Skeletal muscle tissue (tissue), 4 donors: ENCODE results near the gene MAD1L1. TPM values are rescaled to one million over a fixed set of nuclear protein-coding genes. Genes with fewer than 3 reads are reported as not detected.

Source experiments
- H3K27ac ChIP-seq: one replicate; pipeline ENCODE4 v1.7.0; 2013; ENCODE audit warnings: mild to moderate bottlenecking, low read depth, low read length, inconsistent platforms
- H3K27me3 ChIP-seq, 3 donors: one replicate each; pipeline ENCODE4 v1.7.0; 2013; ENCODE audit warnings: low read length in 3 of 3; ENCODE audit not compliant: control insufficient read depth in 3 of 3, insufficient read depth in 3 of 3
- H3K36me3 ChIP-seq, 3 donors: one replicate each; pipeline ENCODE4 v1.7.0; 2013; ENCODE audit warnings: low read length in 3 of 3; ENCODE audit not compliant: control insufficient read depth in 3 of 3, insufficient read depth in 3 of 3
- H3K4me1 ChIP-seq, 3 donors: one replicate each; pipeline ENCODE4 v1.7.0; 2013; ENCODE audit warnings: low read length in 3 of 3, mild to moderate bottlenecking in 3 of 3; ENCODE audit not compliant: control insufficient read depth in 3 of 3, insufficient read depth in 3 of 3
- H3K4me3 ChIP-seq, 3 donors: one replicate each; pipeline ENCODE4 v1.7.0; 2013; ENCODE audit warnings: low read length in 3 of 3
- H3K9ac ChIP-seq, 3 donors: one replicate each; pipeline ENCODE4 v1.7.0; 2013; ENCODE audit warnings: low read length in 3 of 3, mild to moderate bottlenecking in 3 of 3, moderate library complexity in 2 of 3, low read depth in 1 of 3
- H3K9me3 ChIP-seq, 3 donors: one replicate each; pipeline ENCODE4 v1.7.0; 2013; ENCODE audit warnings: low read length in 3 of 3; ENCODE audit not compliant: control insufficient read depth in 3 of 3
- total RNA-seq: library from RNA; depleted of rRNA; stranded (reverse); fragments of >200 nt; gene quantifications from one replicate; pipeline ENCODE4 v1.2.3, GENCODE V29; 2014
- donor health status: Osteomylitis.

MAD1L1 gene
- total RNA-seq, 1 donor from 2014 or later, result 42.3 TPM

- no peaks in the 10 kb centered on the region for H3K27me3 ChIP-seq
- H3K4me3 ChIP-seq, result no peak overlapping the region
- H3K9me3 ChIP-seq, result no peaks in the 10 kb centered on the region
- no peak overlapping the region for H3K27ac ChIP-seq
- H3K36me3 ChIP-seq, result peaks cover 0 to 3% (median 0%) of the 10 kb centered on the region in 3 donors
- peaks cover 8 to 21% (median 14%) of the 10 kb centered on the region in 3 donors for H3K4me1 ChIP-seq
- H3K9ac ChIP-seq, result no peak overlapping the region
Observed at GRCh38 chr7:2125931-2126330, 106.8 kb downstream of the MAD1L1 start.

- Histone ChIP-seq H3K36me3 (peaks cover 0 to 3% (median 0%) of the 10 kb centered on the region in 3 donors), H3K9me3 (no peaks in the 10 kb centered on the region), H3K4me3 (no peak overlapping the region), H3K27me3 (no peaks in the 10 kb centered on the region), H3K27ac (no peak overlapping the region), H3K4me1 (peaks cover 6 to 25% (median 11%) of the 10 kb centered on the region in 3 donors), H3K9ac (no peak overlapping the region)
Observed at GRCh38 chr7:2124604-2125345, 108.0 kb downstream of the MAD1L1 start.

GRCh38 chr7:2123916-2124315, 108.8 kb downstream of the MAD1L1 start:
- Histone ChIP-seq H3K36me3 (peaks cover 0 to 3% (median 0%) of the 10 kb centered on the region in 3 donors), H3K4me1 (peaks cover 0 to 17% (median 6%) of the 10 kb centered on the region in 3 donors), H3K9me3 (no peaks in the 10 kb centered on the region), H3K27me3 (no peaks in the 10 kb centered on the region), H3K9ac (no peak overlapping the region), H3K4me3 (no peak overlapping the region), H3K27ac (no peak overlapping the region)

GRCh38 chr7:2123360-2123759, 109.4 kb downstream of the MAD1L1 start:
- peaks cover 0 to 3% (median 0%) of the 10 kb centered on the region in 3 donors for H3K36me3 ChIP-seq
- no peaks in the 10 kb centered on the region for H3K27me3 ChIP-seq
- no peak overlapping the region for H3K27ac ChIP-seq
- H3K9me3 ChIP-seq, result no peaks in the 10 kb centered on the region
- H3K9ac ChIP-seq, result no peak overlapping the region
- peaks cover 0 to 13% (median 6%) of the 10 kb centered on the region in 3 donors for H3K4me1 ChIP-seq
- H3K4me3 ChIP-seq, result no peak overlapping the region

- Histone ChIP-seq H3K9ac (no peak overlapping the region), H3K9me3 (no peaks in the 10 kb centered on the region), H3K27me3 (no peaks in the 10 kb centered on the region), H3K36me3 (peaks cover 0 to 3% (median 0%) of the 10 kb centered on the region in 3 donors), H3K4me3 (no peak overlapping the region), H3K4me1 (peaks cover 0 to 19% (median 6%) of the 10 kb centered on the region in 3 donors), H3K27ac (no peak overlapping the region)
Observed at GRCh38 chr7:2122651-2123050, 110.1 kb downstream of the MAD1L1 start.

GRCh38 chr7:2120841-2121830, 111.6 kb downstream of the MAD1L1 start:
- no peaks in the 10 kb centered on the region for H3K27me3 ChIP-seq
- H3K4me3 ChIP-seq, result no peak overlapping the region
- H3K27ac ChIP-seq, result no peak overlapping the region
- H3K4me1 ChIP-seq, result peaks cover 12 to 33% (median 19%) of the 10 kb centered on the region in 3 donors
- H3K9ac ChIP-seq, result no peak overlapping the region
- H3K36me3 ChIP-seq, result peaks cover 0 to 3% (median 0%) of the 10 kb centered on the region in 3 donors
- no peaks in the 10 kb centered on the region for H3K9me3 ChIP-seq

- H3K27ac ChIP-seq, result no peak overlapping the region
Observed at GRCh38 chr7:2120251-2120660, 112.5 kb downstream of the MAD1L1 start.

GRCh38 chr7:2118630-2119190, 114.0 kb downstream of the MAD1L1 start:
- Histone ChIP-seq H3K4me1 (peaks cover 20 to 45% (median 29%) of the 10 kb centered on the region in 3 donors), H3K27me3 (no peaks in the 10 kb centered on the region), H3K4me3 (no peak overlapping the region), H3K36me3 (peaks cover 0 to 3% (median 0%) of the 10 kb centered on the region in 3 donors), H3K9me3 (no peaks in the 10 kb centered on the region), H3K27ac (no peak overlapping the region), H3K9ac (no peak overlapping the region)

More at GRCh38 chr7:2120251-2120660, 112.5 kb downstream of the MAD1L1 start:
- Histone ChIP-seq H3K4me1 (peaks cover 20 to 40% (median 28%) of the 10 kb centered on the region in 3 donors), H3K36me3 (peaks cover 0 to 3% (median 0%) of the 10 kb centered on the region in 3 donors), H3K27me3 (no peaks in the 10 kb centered on the region), H3K9me3 (no peaks in the 10 kb centered on the region), H3K4me3 (no peak overlapping the region), H3K9ac (no peak overlapping the region)

- no peaks in the 10 kb centered on the region for H3K27me3 ChIP-seq
- H3K4me3 ChIP-seq, result no peak overlapping the region
- no peak overlapping the region for H3K9ac ChIP-seq
- peaks cover 0 to 3% (median 0%) of the 10 kb centered on the region in 3 donors for H3K36me3 ChIP-seq
- H3K27ac ChIP-seq, result no peak overlapping the region
- H3K9me3 ChIP-seq, result no peaks in the 10 kb centered on the region
- H3K4me1 ChIP-seq, result peaks cover 20 to 47% (median 29%) of the 10 kb centered on the region in 3 donors
Observed at GRCh38 chr7:2118056-2118455, 114.7 kb downstream of the MAD1L1 start.
